Neural progenitor cell (in vitro differentiated cells): Measurements from ENCODE around the gene C2. TPM values are rescaled to one million over a fixed set of nuclear protein-coding genes. Genes with fewer than 3 reads are reported as not detected.

Source experiments
- DNase-seq: peaks from one replicate; pipeline ENCODE4 v3.0.0-alpha.2; 2016; ENCODE audit warnings: low spot score
- H2AFZ ChIP-seq: fragments of 200-600 bp; sonication (generic); replicated peaks from 2 replicates; pipeline ENCODE4 v1.6.1; 2016; ENCODE audit warnings: antibody characterized with exemption
- H3F3A ChIP-seq: fragments of 200-600 bp; sonication (generic); 2 replicates; pipeline ENCODE4 v1.6.1; 2016; ENCODE audit warnings: antibody characterized with exemption, low read depth
- H3K27ac ChIP-seq: fragments of 200-600 bp; sonication (generic); 2 replicates; pipeline ENCODE4 v1.5.1; 2016; ENCODE audit warnings: mild to moderate bottlenecking
- H3K27me3 ChIP-seq: fragments of 200-600 bp; sonication (generic); 2 replicates; pipeline ENCODE4 v1.6.1; 2016; ENCODE audit warnings: mild to moderate bottlenecking, moderate library complexity
- H3K36me3 ChIP-seq: fragments of 200-600 bp; sonication (generic); 2 replicates; pipeline ENCODE4 v1.5.1; 2016
- H3K4me1 ChIP-seq: fragments of 200-600 bp; sonication (generic); 2 replicates; pipeline ENCODE4 v1.6.1; 2016; ENCODE audit warnings: mixed run types
- H3K4me2 ChIP-seq: fragments of 200-600 bp; sonication (generic); 2 replicates; pipeline ENCODE4 v1.6.1; 2016
- H3K4me3 ChIP-seq: fragments of 200-600 bp; sonication (generic); 2 replicates; pipeline ENCODE4 v1.5.1; 2016
- H3K79me2 ChIP-seq: fragments of 200-600 bp; sonication (generic); 2 replicates; pipeline ENCODE4 v1.6.1; 2016; ENCODE audit warnings: low read depth
- H3K9ac ChIP-seq: fragments of 200-600 bp; sonication (generic); 2 replicates; pipeline ENCODE4 v1.6.1; 2016
- H3K9me3 ChIP-seq: fragments of 200-600 bp; sonication (generic); 2 replicates; pipeline ENCODE4 v1.5.1; 2016; ENCODE audit warnings: low read depth
- H4K20me1 ChIP-seq: fragments of 200-600 bp; sonication (generic); 2 replicates; pipeline ENCODE4 v1.6.1; 2016; ENCODE audit warnings: low read depth
- H3K27ac Mint-ChIP-seq: 3 replicates; pipeline ENCODE4 v1.8.0; 2021; ENCODE audit warnings: mixed read lengths
- H3K27me3 Mint-ChIP-seq: 2 replicates; pipeline ENCODE4 v1.8.0; 2022; ENCODE audit warnings: low read depth, mild to moderate bottlenecking, inconsistent platforms, moderate library complexity, mixed read lengths; ENCODE audit not compliant: insufficient read depth
- H3K36me3 Mint-ChIP-seq: 3 replicates; pipeline ENCODE4 v1.8.0; 2021; ENCODE audit warnings: mixed read lengths
- H3K4me1 Mint-ChIP-seq: 3 replicates; pipeline ENCODE4 v1.8.0; 2021; ENCODE audit warnings: mixed read lengths
- H3K4me3 Mint-ChIP-seq: 3 replicates; pipeline ENCODE4 v1.8.0; 2021; ENCODE audit warnings: mild to moderate bottlenecking, moderate library complexity, mixed read lengths
- H3K9me3 Mint-ChIP-seq: 3 replicates; pipeline ENCODE4 v1.8.0; 2020; ENCODE audit warnings: mixed read lengths
- CTCF ChIP-seq: fragments of 200-600 bp; sonication (generic); IDR thresholded peaks from 2 replicates; pipeline ENCODE4 v1.5.1; 2017; ENCODE audit warnings: antibody characterized with exemption, mild to moderate bottlenecking
- EZH2 ChIP-seq: fragments of 200-600 bp; sonication (generic); IDR thresholded peaks from 2 replicates; pipeline ENCODE4 v1.6.1; 2017; ENCODE audit warnings: antibody characterized with exemption, mild to moderate bottlenecking, moderate library complexity
- EZH2phosphoT487 ChIP-seq: fragments of 200-600 bp; sonication (generic); IDR thresholded peaks from 2 replicates; pipeline ENCODE4 v1.6.1; 2017; ENCODE audit warnings: antibody characterized with exemption
- total RNA-seq: library from RNA; depleted of rRNA; stranded (reverse); fragments of >200 nt; gene quantifications from 2 replicates; pipeline ENCODE4 v1.2.3, GENCODE V29; 2015; ENCODE audit warnings: low replicate concordance

The C2 gene
- total RNA-seq, 1 donor from 2014 or later = 1.1 TPM

DNA sequence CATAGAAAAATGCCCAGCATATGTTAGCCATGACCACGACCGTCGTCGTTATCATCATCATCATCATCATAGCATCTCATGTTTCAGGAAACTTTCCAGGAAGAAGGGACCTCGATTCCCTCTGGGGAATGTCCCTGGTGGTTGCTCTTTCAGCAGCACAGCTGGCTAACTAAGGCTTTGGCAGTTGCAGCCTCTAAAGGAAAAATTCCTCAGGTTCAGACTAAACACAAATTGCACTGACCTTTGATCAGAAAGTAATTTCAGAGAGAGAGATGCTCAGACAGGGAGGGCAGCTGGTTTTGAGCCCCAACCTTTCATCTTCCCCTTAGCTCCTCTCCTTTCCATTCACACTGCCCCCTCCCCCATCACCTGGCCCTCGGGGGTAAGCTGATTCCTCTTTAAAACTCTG lies 12.7 kb downstream of the C2 start:
- peaks cover 11% of the 10 kb centered on the region for H3K4me1 Mint-ChIP-seq
- H2AFZ ChIP-seq = peak overlapping the region; percentile 88
- no peaks in the 10 kb centered on the region for H3K9me3 ChIP-seq
- no peak overlapping the region for H3K4me2 ChIP-seq
- H3F3A ChIP-seq = no peaks in the 10 kb centered on the region
- no peaks in the 10 kb centered on the region for H3K79me2 ChIP-seq
- TF ChIP-seq CTCF = no peak
- no peak for TF ChIP-seq EZH2
- no peak for TF ChIP-seq EZH2phosphoT487
- no peaks in the 10 kb centered on the region for H3K36me3 Mint-ChIP-seq
- no peaks in the 10 kb centered on the region for H3K9me3 Mint-ChIP-seq
- H3K4me1 ChIP-seq = peaks cover 4% of the 10 kb centered on the region
- no peak overlapping the region for H3K4me3 ChIP-seq
- no peaks in the 10 kb centered on the region for H3K36me3 ChIP-seq
- no peak overlapping the region for H3K27ac Mint-ChIP-seq
- no peaks in the 10 kb centered on the region for H4K20me1 ChIP-seq
- H3K27me3 Mint-ChIP-seq = peaks cover 16% of the 10 kb centered on the region
- no peak overlapping the region for H3K4me3 Mint-ChIP-seq
- H3K27ac ChIP-seq = no peak overlapping the region
- peaks cover 6% of the 10 kb centered on the region for H3K27me3 ChIP-seq
- H3K9ac ChIP-seq = no peak overlapping the region
- DNase-seq = no peak

DNA sequence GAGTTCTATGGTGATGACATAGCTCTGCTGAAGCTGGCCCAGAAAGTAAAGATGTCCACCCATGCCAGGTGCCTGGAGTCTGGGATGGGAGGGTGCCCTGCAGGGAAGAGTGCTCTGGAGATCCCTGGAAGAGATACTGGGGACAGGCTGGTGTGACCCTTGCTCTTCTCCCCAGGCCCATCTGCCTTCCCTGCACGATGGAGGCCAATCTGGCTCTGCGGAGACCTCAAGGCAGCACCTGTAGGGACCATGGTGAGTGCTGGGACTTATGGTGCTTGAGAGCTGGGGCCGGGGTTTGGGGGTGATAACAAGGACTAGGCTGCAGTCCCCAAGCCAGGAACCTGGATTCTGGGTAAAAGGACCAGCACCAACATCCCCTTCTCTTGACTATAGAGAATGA lies 16.2 kb downstream of the C2 start:
- H3F3A ChIP-seq = no peaks in the 10 kb centered on the region
- peaks cover 17% of the 10 kb centered on the region for H3K27me3 ChIP-seq
- H3K79me2 ChIP-seq = no peaks in the 10 kb centered on the region
- no peak overlapping the region for H3K27ac ChIP-seq
- no peak overlapping the region for H3K4me3 ChIP-seq
- no peak overlapping the region for H3K4me2 ChIP-seq
- H3K4me1 ChIP-seq = peaks cover 4% of the 10 kb centered on the region
- no peak overlapping the region for H3K27ac Mint-ChIP-seq
- H3K9ac ChIP-seq = no peak overlapping the region
- no peak for DNase-seq
- H3K36me3 ChIP-seq = no peaks in the 10 kb centered on the region
- TF ChIP-seq EZH2 (no peak), EZH2phosphoT487 (no peak), CTCF (no peak)
- H3K9me3 ChIP-seq = no peaks in the 10 kb centered on the region
- H3K9me3 Mint-ChIP-seq = no peaks in the 10 kb centered on the region
- no peaks in the 10 kb centered on the region for H3K36me3 Mint-ChIP-seq
- no peak overlapping the region for H2AFZ ChIP-seq
- peaks cover 21% of the 10 kb centered on the region for H3K27me3 Mint-ChIP-seq
- no peaks in the 10 kb centered on the region for H4K20me1 ChIP-seq
- H3K4me3 Mint-ChIP-seq = no peak overlapping the region
- peaks cover 17% of the 10 kb centered on the region for H3K4me1 Mint-ChIP-seq

- Mint-ChIP-seq H3K4me1 (peaks cover 18% of the 10 kb centered on the region), H3K4me3 (no peak overlapping the region), H3K27me3 (peaks cover 21% of the 10 kb centered on the region), H3K9me3 (no peaks in the 10 kb centered on the region), H3K27ac (no peak overlapping the region), H3K36me3 (peaks cover 2% of the 10 kb centered on the region)
- Histone ChIP-seq H3K4me3 (no peak overlapping the region), H3K4me1 (peaks cover 4% of the 10 kb centered on the region), H3K4me2 (no peak overlapping the region), H3K27me3 (peaks cover 17% of the 10 kb centered on the region), H3K9me3 (no peaks in the 10 kb centered on the region), H3K9ac (no peak overlapping the region), H3F3A (no peaks in the 10 kb centered on the region), H3K36me3 (no peaks in the 10 kb centered on the region), H3K27ac (no peak overlapping the region), H3K79me2 (no peaks in the 10 kb centered on the region), H2AFZ (peak overlapping the region; percentile 36), H4K20me1 (no peaks in the 10 kb centered on the region)
- DNase-seq = no peak
- no peak for TF ChIP-seq EZH2phosphoT487
- TF ChIP-seq EZH2 = no peak
- TF ChIP-seq CTCF = no peak
Measured at GRCh38 chr6:31945154-31945506, 17.6 kb downstream of the C2 start.
